K562 (cell line): ENCODE measurements around the gene CAMK2N1. TPM values are rescaled to one million over a fixed set of nuclear protein-coding genes. Genes with fewer than 3 reads are reported as not detected.

Experiments used
- ATAC-seq: fragments of 200-7000 bp; cut with Tn5 transposase; 3 replicates; pipeline ENCODE4 v1.9.1; 2020; ENCODE audit warnings: moderate library complexity
- BruUV-seq: library from RNA; stranded (reverse); fragments of 400-500 nt; replicated peaks from 2 replicates; lab custom pipeline; 2021; lab: Mats Ljungman, UMichigan
- CTCF ChIA-PET: fragments of 300-600 bp; formaldehyde crosslinking; extraction: SDS; loops from one replicate; lab custom pipeline; 2021; ENCODE audit warnings: low intra/inter-chr PET ratio; lab: Yijun Ruan, JAX
- POLR2A ChIA-PET: fragments of 300-600, 350-650 bp; sonication (Branson Sonifier 250); formaldehyde crosslinking; extraction: SDS; loops from one replicate; lab custom pipeline; 2021; ENCODE audit warnings: antibody characterized with exemption, inconsistent platforms; lab: Yijun Ruan, JAX
- DNase-seq, 4 experiments: peaks; one replicate each; pipeline versions ENCODE4 v3.0.0 to v3.0.0-alpha.2; 2011 to 2018; ENCODE audit warnings: low spot score in 3 of 4, mixed read lengths in 3 of 4; ENCODE audit errors: extremely low read depth in 1 of 4
- FAIRE-seq: peaks from 2 replicates; lab custom pipeline; 2011; peaks lifted over from hg19 to GRCh38; lab: Jason Lieb, UNC
- H2AFZ ChIP-seq: 2 replicates; pipeline ENCODE4 v1.6.0; 2011; ENCODE audit warnings: low read depth, low read length, control low read depth, inconsistent platforms
- H3K27ac ChIP-seq: fragments of 200-600 bp; 3 replicates; pipeline ENCODE4 v1.8.0; 2011; ENCODE audit warnings: low read depth, mild to moderate bottlenecking, control low read depth, inconsistent platforms, low read length, moderate library complexity, mixed read lengths; ENCODE audit errors: extremely low read depth
- H3K27me3 ChIP-seq, 2 experiments: fragments of 300-600 bp in 1 of 2; 2 replicates in 1 of 2; 3 replicates in 1 of 2; pipeline versions ENCODE4 v1.6.0 to v1.8.0; 2011; ENCODE audit warnings: inconsistent platforms in 2 of 2, low read length in 2 of 2, mild to moderate bottlenecking in 1 of 2, mixed read lengths in 1 of 2, moderate library complexity in 1 of 2; ENCODE audit not compliant: control insufficient read depth in 2 of 2, insufficient read depth in 2 of 2
- H3K36me3 ChIP-seq: fragments of 300-600 bp; 3 replicates; pipeline ENCODE4 v1.8.0; 2011; ENCODE audit warnings: mild to moderate bottlenecking, low read length, inconsistent platforms; ENCODE audit not compliant: control insufficient read depth, insufficient read depth
- H3K4me1 ChIP-seq, 2 experiments: fragments of 200-600 bp in 1 of 2; replicated peaks in 1 of 2; 2 replicates in 1 of 2; 3 replicates in 1 of 2; pipeline versions ENCODE4 v1.5.1 to v1.8.0; 2011; ENCODE audit warnings: inconsistent platforms in 2 of 2, low read length in 2 of 2, mild to moderate bottlenecking in 1 of 2, mixed read lengths in 1 of 2, moderate library complexity in 1 of 2; ENCODE audit not compliant: control insufficient read depth in 2 of 2, insufficient read depth in 2 of 2
- H3K4me2 ChIP-seq: 2 replicates; pipeline ENCODE4 v1.6.1; 2011; ENCODE audit warnings: low read length, control low read depth, inconsistent platforms, mixed read lengths; ENCODE audit not compliant: insufficient read depth
- H3K4me3 ChIP-seq: fragments of 200-600 bp; sonication (generic), shearing (Covaris generic); 2 replicates; pipeline ENCODE4 v1.5.1; 2016; ENCODE audit warnings: control low read depth, inconsistent platforms
- H3K79me2 ChIP-seq: fragments of 200-600 bp; 3 replicates; pipeline ENCODE4 v1.8.0; 2011; ENCODE audit warnings: low read length, inconsistent platforms; ENCODE audit not compliant: control insufficient read depth, insufficient read depth
- H3K9ac ChIP-seq, 2 experiments: 2 replicates each; pipeline versions ENCODE4 v1.6.0 to v1.6.1; 2011; ENCODE audit warnings: low read depth in 2 of 2, low read length in 2 of 2, control low read depth in 1 of 2, inconsistent platforms in 1 of 2, mild to moderate bottlenecking in 1 of 2, mixed read lengths in 1 of 2; ENCODE audit not compliant: insufficient read depth in 1 of 2
- H3K9me1 ChIP-seq: one replicate; pipeline ENCODE4 v1.6.0; 2011; ENCODE audit warnings: inconsistent platforms, mild to moderate bottlenecking, low read length, moderate library complexity; ENCODE audit not compliant: control insufficient read depth, insufficient read depth
- H3K9me3 ChIP-seq: replicated peaks from 2 replicates; pipeline ENCODE4 v1.5.1; 2011; ENCODE audit warnings: low read depth, low read length, inconsistent platforms; ENCODE audit not compliant: control insufficient read depth, insufficient read depth
- H4K20me1 ChIP-seq: replicated peaks from 2 replicates; pipeline ENCODE4 v1.6.1; 2011; ENCODE audit warnings: low read length, inconsistent platforms, mixed read lengths; ENCODE audit not compliant: control insufficient read depth, insufficient read depth
- CCNT2 ChIP-seq: IDR thresholded peaks from 2 replicates; pipeline ENCODE4 v1.6.1; 2011; ENCODE audit warnings: borderline replicate concordance, low read depth, mild to moderate bottlenecking, moderate library complexity, mixed read lengths, low read length; ENCODE audit not compliant: insufficient read length; ENCODE audit errors: extremely low read depth
- PHB2 ChIP-seq: fragments of 450-650 bp; IDR thresholded peaks from 2 replicates; pipeline ENCODE4 v1.6.1; 2017; ENCODE audit warnings: low read depth
- PTRF ChIP-seq: fragments of 450-650 bp; IDR thresholded peaks from 2 replicates; pipeline ENCODE4 v1.6.1; 2016; ENCODE audit warnings: mild to moderate bottlenecking, missing genetic modification characterization, missing compliant biosample characterization
- SIRT6 ChIP-seq: IDR thresholded peaks from one replicate; pipeline ENCODE4 v1.6.1; 2012; ENCODE audit warnings: low read depth, mild to moderate bottlenecking, control low read depth, inconsistent platforms, low read length, moderate library complexity
- STAG1 ChIP-seq: sonication (generic); formaldehyde crosslinking; IDR thresholded peaks from 2 replicates; pipeline ENCODE4 v1.5.0; 2020; ENCODE audit warnings: missing genetic modification reagents, borderline replicate concordance
- ZBTB17 ChIP-seq: fragments of 450-650 bp; formaldehyde crosslinking; IDR thresholded peaks from 2 replicates; pipeline ENCODE4 v1.4.0; 2020; ENCODE audit warnings: mild to moderate bottlenecking
- ZNF445 ChIP-seq: fragments of 250-450 bp; sonication (Bioruptor Pico); IDR thresholded peaks from 2 replicates; pipeline ENCODE4 v1.4.0; 2020; ENCODE audit warnings: low read depth, mild to moderate bottlenecking, moderate library complexity
- ZNF785 ChIP-seq: fragments of 250-450 bp; sonication (Bioruptor Pico); IDR thresholded peaks from 2 replicates; pipeline ENCODE4 v1.4.0; 2020; ENCODE audit warnings: mild to moderate bottlenecking
- WGBS: fragments of 100-300 bp; shearing (Covaris generic); methylation state at CpG from one replicate; pipeline ENCODE4 v1.1.6; 2016; ENCODE audit warnings: low coverage, mixed read lengths; ENCODE audit not compliant: insufficient coverage; ENCODE audit errors: missing lambda C conversion rate; 5-methylcytosine and 5-hydroxymethylcytosine counted together
- in situ Hi-C: fragments of 300-500 bp; cut with MboI; formaldehyde crosslinking; loops from 4 replicates; pipeline ENCODE4 v1.15.0; 2018; ENCODE audit warnings: inconsistent platforms, mixed read lengths
- intact Hi-C: fragments of 100-400 bp; cut with micrococcal nuclease; formaldehyde crosslinking; loops from 2 replicates; pipeline ENCODE4 v1.14.2; 2022
- polyA plus RNA-seq, 8 experiments: library from polyadenylated mRNA; depleted of rRNA in 4 of 8; stranded (reverse) in 5 of 8; unstranded in 3 of 8; fragments of >200 nt; fragmentation: Nextera tagmentation in 2 of 8; fragmentation: Illumina TruSeq in 1 of 8; extraction: Ambion mirVana in 2 of 8; extraction: Trizol in 1 of 8; gene quantifications; 2 replicates each; pipeline versions ENCODE4 v1.2.1 to v1.2.3, GENCODE V29; 2011 to 2014; ENCODE audit warnings: inconsistent platforms in 1 of 8, missing spikeins in 1 of 8
- total RNA-seq, 7 experiments: library from RNA; depleted of rRNA in 6 of 7; stranded (reverse); fragments of >200 nt in 6 of 7; fragmentation: Illumina TruSeq in 2 of 7; extraction: Trizol in 2 of 7; gene quantifications; 2 replicates each; pipeline versions ENCODE4 v1.2.1 to v1.2.3, GENCODE V29; 2011 to 2021; ENCODE audit warnings: low replicate concordance in 1 of 7
- TF ChIP-seq, protein P1 (sequence below): fragments of 150-350 bp; IDR thresholded peaks from 2 replicates; pipeline ENCODE4 v1.6.1; 2014; ENCODE audit warnings: low read depth, mild to moderate bottlenecking, low read length, borderline replicate concordance
- TF ChIP-seq, protein P2 (sequence below): fragments of 250-450 bp; sonication (Bioruptor Pico); IDR thresholded peaks from 2 replicates; pipeline ENCODE4 v1.8.0; 2022; ENCODE audit warnings: inconsistent platforms, mild to moderate bottlenecking, moderate library complexity, borderline replicate concordance
- TF ChIP-seq, protein P3 (sequence below): fragments of 450-650 bp; IDR thresholded peaks from 2 replicates; pipeline ENCODE4 v1.6.1; 2016; ENCODE audit warnings: mild to moderate bottlenecking

The CAMK2N1 gene
- total and polyA plus RNA-seq, 9 of the 15 experiments (the other 6 are each of a cell fraction or from before 2014, with no cell fraction given): 0.09 to 1.4 (median 0.34) TPM

DNA sequence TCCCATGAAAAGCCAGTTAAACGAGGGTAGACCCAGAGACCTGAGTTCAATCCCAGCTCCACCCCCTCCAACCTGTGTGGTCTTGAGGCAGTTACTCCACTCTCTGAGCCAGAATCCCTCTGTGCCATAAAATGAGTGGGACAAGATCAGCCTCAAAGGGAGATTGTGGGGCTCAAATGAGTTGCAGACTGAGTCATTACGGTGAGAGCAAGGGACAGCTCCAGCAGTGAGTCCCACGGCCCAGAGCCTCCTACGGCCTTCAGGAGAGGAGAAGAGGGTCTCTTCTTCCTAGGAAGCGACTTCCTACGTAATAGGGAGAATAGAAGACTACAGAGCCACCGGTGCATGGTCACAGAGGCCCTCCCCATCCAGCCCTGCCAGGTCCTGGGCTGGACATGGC is 6.7 kb upstream of the CAMK2N1 start (continued):
- TF ChIP-seq, protein P1, sequence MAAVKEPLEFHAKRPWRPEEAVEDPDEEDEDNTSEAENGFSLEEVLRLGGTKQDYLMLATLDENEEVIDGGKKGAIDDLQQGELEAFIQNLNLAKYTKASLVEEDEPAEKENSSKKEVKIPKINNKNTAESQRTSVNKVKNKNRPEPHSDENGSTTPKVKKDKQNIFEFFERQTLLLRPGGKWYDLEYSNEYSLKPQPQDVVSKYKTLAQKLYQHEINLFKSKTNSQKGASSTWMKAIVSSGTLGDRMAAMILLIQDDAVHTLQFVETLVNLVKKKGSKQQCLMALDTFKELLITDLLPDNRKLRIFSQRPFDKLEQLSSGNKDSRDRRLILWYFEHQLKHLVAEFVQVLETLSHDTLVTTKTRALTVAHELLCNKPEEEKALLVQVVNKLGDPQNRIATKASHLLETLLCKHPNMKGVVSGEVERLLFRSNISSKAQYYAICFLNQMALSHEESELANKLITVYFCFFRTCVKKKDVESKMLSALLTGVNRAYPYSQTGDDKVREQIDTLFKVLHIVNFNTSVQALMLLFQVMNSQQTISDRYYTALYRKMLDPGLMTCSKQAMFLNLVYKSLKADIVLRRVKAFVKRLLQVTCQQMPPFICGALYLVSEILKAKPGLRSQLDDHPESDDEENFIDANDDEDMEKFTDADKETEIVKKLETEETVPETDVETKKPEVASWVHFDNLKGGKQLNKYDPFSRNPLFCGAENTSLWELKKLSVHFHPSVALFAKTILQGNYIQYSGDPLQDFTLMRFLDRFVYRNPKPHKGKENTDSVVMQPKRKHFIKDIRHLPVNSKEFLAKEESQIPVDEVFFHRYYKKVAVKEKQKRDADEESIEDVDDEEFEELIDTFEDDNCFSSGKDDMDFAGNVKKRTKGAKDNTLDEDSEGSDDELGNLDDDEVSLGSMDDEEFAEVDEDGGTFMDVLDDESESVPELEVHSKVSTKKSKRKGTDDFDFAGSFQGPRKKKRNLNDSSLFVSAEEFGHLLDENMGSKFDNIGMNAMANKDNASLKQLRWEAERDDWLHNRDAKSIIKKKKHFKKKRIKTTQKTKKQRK: no peak

DNA sequence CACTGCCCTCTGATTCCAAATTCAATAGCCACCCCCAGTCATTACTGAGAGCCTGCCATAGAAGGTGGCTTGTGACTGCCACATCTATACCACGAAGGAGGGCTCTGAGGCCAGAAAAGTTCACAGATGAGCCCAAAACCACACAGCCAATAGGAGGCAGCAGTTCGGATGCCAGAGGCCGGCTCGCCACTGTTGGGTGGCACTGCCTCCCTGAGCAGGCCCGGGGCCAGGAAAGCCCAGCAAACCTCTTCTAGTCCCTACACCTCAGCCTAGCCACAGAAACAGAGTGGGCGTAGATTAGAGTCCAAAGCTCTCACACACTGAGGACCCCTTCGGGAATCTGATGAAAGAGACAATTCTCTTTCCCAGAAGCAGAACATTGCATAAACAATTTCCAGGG is 5.9 kb upstream of the CAMK2N1 start:
- H3K9me3 ChIP-seq: no peaks in the 10 kb centered on the region; the same call in 1 of the 2 replicates
- H3K27ac ChIP-seq: no peak overlapping the region
- no peaks in the 10 kb centered on the region for H3K79me2 ChIP-seq
- peaks cover 0 to 2% of the 10 kb centered on the region in 2 experiments; a peak in 2 of 5 replicates for H3K4me1 ChIP-seq
- no peak overlapping the region for H3K4me2 ChIP-seq
- WGBS: 0% methylated on average over 7 of the region's 7 CpGs
- TF ChIP-seq SIRT6: no peak
- TF ChIP-seq, protein P2, sequence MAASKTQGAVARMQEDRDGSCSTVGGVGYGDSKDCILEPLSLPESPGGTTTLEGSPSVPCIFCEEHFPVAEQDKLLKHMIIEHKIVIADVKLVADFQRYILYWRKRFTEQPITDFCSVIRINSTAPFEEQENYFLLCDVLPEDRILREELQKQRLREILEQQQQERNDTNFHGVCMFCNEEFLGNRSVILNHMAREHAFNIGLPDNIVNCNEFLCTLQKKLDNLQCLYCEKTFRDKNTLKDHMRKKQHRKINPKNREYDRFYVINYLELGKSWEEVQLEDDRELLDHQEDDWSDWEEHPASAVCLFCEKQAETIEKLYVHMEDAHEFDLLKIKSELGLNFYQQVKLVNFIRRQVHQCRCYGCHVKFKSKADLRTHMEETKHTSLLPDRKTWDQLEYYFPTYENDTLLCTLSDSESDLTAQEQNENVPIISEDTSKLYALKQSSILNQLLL (CRISPR knock-in tag): no peak
- TF ChIP-seq, protein P3, sequence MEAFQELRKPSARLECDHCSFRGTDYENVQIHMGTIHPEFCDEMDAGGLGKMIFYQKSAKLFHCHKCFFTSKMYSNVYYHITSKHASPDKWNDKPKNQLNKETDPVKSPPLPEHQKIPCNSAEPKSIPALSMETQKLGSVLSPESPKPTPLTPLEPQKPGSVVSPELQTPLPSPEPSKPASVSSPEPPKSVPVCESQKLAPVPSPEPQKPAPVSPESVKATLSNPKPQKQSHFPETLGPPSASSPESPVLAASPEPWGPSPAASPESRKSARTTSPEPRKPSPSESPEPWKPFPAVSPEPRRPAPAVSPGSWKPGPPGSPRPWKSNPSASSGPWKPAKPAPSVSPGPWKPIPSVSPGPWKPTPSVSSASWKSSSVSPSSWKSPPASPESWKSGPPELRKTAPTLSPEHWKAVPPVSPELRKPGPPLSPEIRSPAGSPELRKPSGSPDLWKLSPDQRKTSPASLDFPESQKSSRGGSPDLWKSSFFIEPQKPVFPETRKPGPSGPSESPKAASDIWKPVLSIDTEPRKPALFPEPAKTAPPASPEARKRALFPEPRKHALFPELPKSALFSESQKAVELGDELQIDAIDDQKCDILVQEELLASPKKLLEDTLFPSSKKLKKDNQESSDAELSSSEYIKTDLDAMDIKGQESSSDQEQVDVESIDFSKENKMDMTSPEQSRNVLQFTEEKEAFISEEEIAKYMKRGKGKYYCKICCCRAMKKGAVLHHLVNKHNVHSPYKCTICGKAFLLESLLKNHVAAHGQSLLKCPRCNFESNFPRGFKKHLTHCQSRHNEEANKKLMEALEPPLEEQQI: no peak
- no peak for TF ChIP-seq ZBTB17 (CRISPR knock-in tag)
- TF ChIP-seq PHB2: no peak
- TF ChIP-seq CCNT2: no peak
- TF ChIP-seq ZNF785 (CRISPR knock-in tag): no peak
- no peak for TF ChIP-seq ZNF445 (CRISPR knock-in tag)
- TF ChIP-seq PTRF (tag): no peak
- no peak for TF ChIP-seq STAG1 (CRISPR knock-in tag)
- intact Hi-C loops (loop anchor here (2.0 to 5.0 kb wide), 5 partner anchors 53 to 575 kb away; no protein-coding TSS in a partner anchor), in situ Hi-C loops (loop anchor here (5.0 to 10.0 kb wide), 3 partner anchors 120 to 390 kb away; no protein-coding TSS in a partner anchor)
- peaks cover 6% of the 10 kb centered on the region for H4K20me1 ChIP-seq
- H3K9me1 ChIP-seq: no peaks in the 10 kb centered on the region
- FAIRE-seq (no peak), DNase-seq (no peak), ATAC-seq (no peak)
- no peak overlapping the region for H3K4me3 ChIP-seq
- peaks cover 29 to 52% of the 10 kb centered on the region in 2 experiments for H3K27me3 ChIP-seq
- BruUV-seq: no TSS peak
- POLR2A ChIA-PET: interaction anchor here (1.3 kb wide), 1 partner anchor 14 kb away, joined by 3 read pairs; no protein-coding TSS in a partner anchor
- H3K36me3 ChIP-seq: no peaks in the 10 kb centered on the region
- no peak overlapping the region for H3K9ac ChIP-seq
- CTCF ChIA-PET: interaction anchor here (0.5 to 2.5 kb wide), 2 partner anchors 58 to 391 kb away, joined by 3 to 23 read pairs; no protein-coding TSS in a partner anchor
- no peak overlapping the region for H2AFZ ChIP-seq
